CD4-positive, alpha-beta memory T cell (primary cell): ENCODE results near the gene MOG. TPM values are rescaled to one million over a fixed set of nuclear protein-coding genes. Genes with fewer than 3 reads are reported as not detected.

ENCODE experiments used
- CTCF ChIA-PET: fragments of 350-600 bp; sonication (Branson Sonifier 250); formaldehyde crosslinking; loops from one replicate; lab custom pipeline; 2021; ENCODE audit warnings: inconsistent platforms; ENCODE audit not compliant: partially characterized antibody; lab: Charles Lee
- POLR2A ChIA-PET: fragments of 350-600 bp; sonication (Branson Sonifier 250); formaldehyde crosslinking; loops from one replicate; lab custom pipeline; 2021; ENCODE audit not compliant: partially characterized antibody; lab: Charles Lee
- DNase-seq, 5 donors: peaks; one replicate each; pipeline versions ENCODE4 v3.0.0 to v3.0.0-alpha.2; 2020 to 2022; ENCODE audit warnings: mixed read lengths in 1 of 5
- H3K27ac ChIP-seq: one replicate; pipeline ENCODE4 v1.7.0; 2013; ENCODE audit warnings: low read depth, low read length
- H3K27me3 ChIP-seq: 2 replicates; pipeline ENCODE4 v1.7.0; 2013; ENCODE audit warnings: mild to moderate bottlenecking, low read length, moderate library complexity; ENCODE audit not compliant: insufficient read depth
- H3K36me3 ChIP-seq: 2 replicates; pipeline ENCODE4 v1.7.0; 2013; ENCODE audit warnings: mild to moderate bottlenecking, low read length, moderate library complexity; ENCODE audit not compliant: insufficient read depth
- H3K4me1 ChIP-seq: 2 replicates; pipeline ENCODE4 v1.7.0; 2013; ENCODE audit warnings: mild to moderate bottlenecking, low read length, moderate library complexity; ENCODE audit not compliant: insufficient read depth
- H3K4me3 ChIP-seq, 2 donors: one replicate each; pipeline ENCODE4 v1.7.0; 2013; ENCODE audit warnings: low read length in 2 of 2, mild to moderate bottlenecking in 1 of 2
- H3K9me3 ChIP-seq, 2 donors: one replicate each; pipeline ENCODE4 v1.7.0; 2013; ENCODE audit warnings: low read length in 2 of 2, control low read depth in 1 of 2; ENCODE audit not compliant: control insufficient read depth in 1 of 2
- H3K27ac Mint-ChIP-seq, 7 donors: one replicate each; pipeline ENCODE4 v1.8.0; 2020 to 2021; ENCODE audit warnings: mixed read lengths in 7 of 7, mild to moderate bottlenecking in 6 of 7, inconsistent platforms in 3 of 7, moderate library complexity in 3 of 7
- H3K27me3 Mint-ChIP-seq, 2 donors: one replicate each; pipeline ENCODE4 v1.8.0; 2020 to 2021; ENCODE audit warnings: mixed read lengths in 2 of 2
- H3K36me3 Mint-ChIP-seq, 2 donors: one replicate each; pipeline ENCODE4 v1.8.0; 2020 to 2021; ENCODE audit warnings: mixed read lengths in 2 of 2, inconsistent platforms in 1 of 2, mild to moderate bottlenecking in 1 of 2
- H3K4me1 Mint-ChIP-seq, 4 donors: one replicate each; pipeline ENCODE4 v1.8.0; 2020 to 2021; ENCODE audit warnings: mixed read lengths in 4 of 4, mild to moderate bottlenecking in 1 of 4
- H3K4me3 Mint-ChIP-seq, 8 donors: one replicate each; pipeline ENCODE4 v1.8.0; 2020 to 2021; ENCODE audit warnings: mixed read lengths in 8 of 8, mild to moderate bottlenecking in 7 of 8, moderate library complexity in 6 of 8, inconsistent platforms in 3 of 8
- H3K9me3 Mint-ChIP-seq, 8 donors: one replicate each; pipeline ENCODE4 v1.8.0; 2020 to 2021; ENCODE audit warnings: mixed read lengths in 8 of 8, mild to moderate bottlenecking in 5 of 8, inconsistent platforms in 3 of 8, moderate library complexity in 1 of 8
- intact Hi-C: fragments of 100-400 bp; cut with micrococcal nuclease; formaldehyde crosslinking; loops from one replicate; pipeline ENCODE4 v1.15.1; 2023
- polyA plus RNA-seq, 2 donors: library from polyadenylated mRNA; unstranded; fragments of 300-500 nt; fragmentation: Illumina TruSeq; gene quantifications; one replicate each; pipeline ENCODE4 v1.2.3, GENCODE V29; 2021
- total RNA-seq, 2 experiments: library from RNA; stranded (reverse); gene quantifications; one replicate each; pipeline ENCODE4 v1.2.3, GENCODE V29; 2021

MOG gene
- total and polyA plus RNA-seq, 4 experiments from 2014 or later, result not detected

- Mint-ChIP-seq H3K9me3 (no peaks in the 10 kb centered on the region), H3K27me3 (no peaks in the 10 kb centered on the region), H3K36me3 (peaks cover 24 to 28% of the 10 kb centered on the region in 2 donors), H3K27ac (peak overlapping the region in 4 of 7 donors; percentile 19 to 75 (median 64)), H3K4me3 (no peak overlapping the region), H3K4me1 (peaks cover 12 to 33% (median 19%) of the 10 kb centered on the region in 4 donors)
- no peak for DNase-seq
- H3K4me3 ChIP-seq, result no peak overlapping the region
- H3K27me3 ChIP-seq, result no peaks in the 10 kb centered on the region
- ChIA-PET CTCF (interaction anchor here (21.8 kb wide), 1 partner anchor 29 kb away, joined by 336 read pairs; the partner anchor contains the start of gene MOG), POLR2A (interaction anchor here (1.9 kb wide), 1 partner anchor 25 kb away, joined by 7 read pairs; no protein-coding TSS in a partner anchor)
- H3K4me1 ChIP-seq, result peaks cover 10% of the 10 kb centered on the region
- H3K36me3 ChIP-seq, result no peaks in the 10 kb centered on the region
- H3K9me3 ChIP-seq, result no peaks in the 10 kb centered on the region
- H3K27ac ChIP-seq, result no peak overlapping the region
- intact Hi-C loops, result no loop called here
Observed at GRCh38 chr6:29624520-29624961, 32.4 kb upstream of the MOG start.

GRCh38 chr6:29625337-29625930 lies 31.5 kb upstream of the MOG start:
- Mint-ChIP-seq H3K27ac (peak overlapping the region; percentile 23 to 75 (median 58)), H3K27me3 (no peaks in the 10 kb centered on the region), H3K36me3 (peaks cover 18 to 22% of the 10 kb centered on the region in 2 donors), H3K9me3 (peaks cover 0 to 1% (median 0%) of the 10 kb centered on the region in 8 donors), H3K4me3 (peak overlapping the region in 1 of 8 donors; percentile 14), H3K4me1 (peaks cover 19 to 41% (median 26%) of the 10 kb centered on the region in 4 donors)
- Histone ChIP-seq H3K27me3 (no peaks in the 10 kb centered on the region), H3K4me3 (no peak overlapping the region), H3K9me3 (no peaks in the 10 kb centered on the region), H3K4me1 (peaks cover 19% of the 10 kb centered on the region), H3K36me3 (no peaks in the 10 kb centered on the region), H3K27ac (no peak overlapping the region)
- no peak for DNase-seq
- CTCF ChIA-PET, result interaction anchor here (0.9 to 21.8 kb wide), 2 partner anchors 9 to 28 kb away, joined by 4 to 336 read pairs; partner anchors contain the start of gene MOG
- intact Hi-C loops, result no loop called here
- POLR2A ChIA-PET, result interaction anchor here (1.9 kb wide), 1 partner anchor 24 kb away, joined by 7 read pairs; no protein-coding TSS in a partner anchor

- H3K27me3 ChIP-seq, result no peaks in the 10 kb centered on the region
- H3K4me3 ChIP-seq, result peak overlapping the region in 1 of 2 donors; percentile 47
- no peaks in the 10 kb centered on the region for H3K27me3 Mint-ChIP-seq
- peaks cover 0 to 1% (median 0%) of the 10 kb centered on the region in 8 donors for H3K9me3 Mint-ChIP-seq
- no peak for DNase-seq
- H3K4me3 Mint-ChIP-seq, result peak overlapping the region; percentile 56 to 80 (median 78)
- H3K4me1 ChIP-seq, result peaks cover 36% of the 10 kb centered on the region
- H3K36me3 Mint-ChIP-seq, result peaks cover 7 to 9% of the 10 kb centered on the region in 2 donors
- peak overlapping the region; percentile 45 for H3K27ac ChIP-seq
- peaks cover 35 to 58% (median 42%) of the 10 kb centered on the region in 4 donors for H3K4me1 Mint-ChIP-seq
- no peaks in the 10 kb centered on the region for H3K9me3 ChIP-seq
- peak overlapping the region; percentile 66 to 92 (median 90) for H3K27ac Mint-ChIP-seq
- intact Hi-C loops, result no loop called here
- POLR2A ChIA-PET, result interaction anchor here (1.7 to 3.2 kb wide), 2 partner anchors 14 to 23 kb away, joined by 6 to 21 read pairs; no protein-coding TSS in a partner anchor
- H3K36me3 ChIP-seq, result no peaks in the 10 kb centered on the region
- CTCF ChIA-PET, result interaction anchor here (2.1 to 21.8 kb wide), 3 partner anchors 10 to 27 kb away, joined by 8 to 336 read pairs (median 11); partner anchors contain the start of gene MOG
Observed at GRCh38 chr6:29626948-29627754, 29.7 kb upstream of the MOG start.

- H3K27me3 ChIP-seq, result no peaks in the 10 kb centered on the region
- H3K27ac ChIP-seq, result peak overlapping the region; percentile 45
- ChIA-PET POLR2A (interaction anchor here (1.2 to 3.2 kb wide), 3 partner anchors 14 to 22 kb away, joined by 6 to 21 read pairs (median 8); no protein-coding TSS in a partner anchor), CTCF (interaction anchor here (0.9 to 21.8 kb wide), 5 partner anchors 11 to 26 kb away, joined by 3 to 336 read pairs (median 8); partner anchors contain the start of gene MOG)
- peaks cover 35 to 60% (median 43%) of the 10 kb centered on the region in 4 donors for H3K4me1 Mint-ChIP-seq
- H3K4me3 ChIP-seq, result peak overlapping the region; percentile 57 to 65
- peaks cover 2 to 6% of the 10 kb centered on the region in 2 donors for H3K36me3 Mint-ChIP-seq
- DNase-seq, result peak; percentile 37 to 75 (median 47)
- H3K9me3 Mint-ChIP-seq, result peaks cover 0 to 1% (median 0%) of the 10 kb centered on the region in 8 donors
- intact Hi-C loops, result loop anchor here (1.0 kb wide), 1 partner anchor 23 kb away; no protein-coding TSS in a partner anchor
- no peaks in the 10 kb centered on the region for H3K27me3 Mint-ChIP-seq
- H3K4me1 ChIP-seq, result peaks cover 37% of the 10 kb centered on the region
- H3K4me3 Mint-ChIP-seq, result peak overlapping the region; percentile 87 to 96 (median 90)
- H3K36me3 ChIP-seq, result no peaks in the 10 kb centered on the region
- H3K27ac Mint-ChIP-seq, result peak overlapping the region; percentile 45 to 88 (median 81)
- no peaks in the 10 kb centered on the region for H3K9me3 ChIP-seq
Observed at GRCh38 chr6:29627755-29628418, 29.0 kb upstream of the MOG start.

GRCh38 chr6:29628419-29629281 lies 28.2 kb upstream of the MOG start:
- Histone ChIP-seq H3K27me3 (no peaks in the 10 kb centered on the region), H3K9me3 (no peaks in the 10 kb centered on the region), H3K4me1 (peaks cover 43% of the 10 kb centered on the region), H3K27ac (peak overlapping the region; percentile 41), H3K36me3 (no peaks in the 10 kb centered on the region), H3K4me3 (peak overlapping the region; percentile 57 to 65)
- intact Hi-C loops, result loop anchor here (1.0 kb wide), 1 partner anchor 23 kb away; no protein-coding TSS in a partner anchor
- Mint-ChIP-seq H3K27ac (peak overlapping the region; percentile 54 to 88 (median 81)), H3K4me3 (peak overlapping the region; percentile 87 to 96 (median 90)), H3K27me3 (no peaks in the 10 kb centered on the region), H3K4me1 (peaks cover 39 to 67% (median 48%) of the 10 kb centered on the region in 4 donors), H3K9me3 (peaks cover 0 to 1% (median 0%) of the 10 kb centered on the region in 8 donors), H3K36me3 (peaks cover 0 to 6% of the 10 kb centered on the region in 2 donors)
- POLR2A ChIA-PET, result interaction anchor here (0.6 to 3.2 kb wide), 3 partner anchors 12 to 21 kb away, joined by 3 to 21 read pairs (median 8); no protein-coding TSS in a partner anchor
- DNase-seq, result peak; percentile 28 to 64 (median 37)
- CTCF ChIA-PET, result interaction anchor here (0.6 to 21.8 kb wide), 6 partner anchors 11 to 715 kb away, joined by 3 to 336 read pairs (median 6); partner anchors contain the start of gene MOG
